ENCODE results near the gene GABRB2.
"Not testable (repeated sequence)": the region's sequence is repeated elsewhere in the genome, so short reads cannot be mapped to it uniquely, and the experiment has no call there.

Gene GABRB2

GRCh38 chr5:161283296-161283695 lies 263.2 kb downstream of the GABRB2 start:
- DNase-seq: no peak
- Mint-ChIP-seq H3K27ac (no peak overlapping the region), H3K27me3 (peaks cover 4% of the 10 kb centered on the region), H3K36me3 (ENCODE audit: low read depth) (no peaks in the 10 kb centered on the region), H3K4me3 (no peak overlapping the region), H3K9me3 (no peaks in the 10 kb centered on the region), H3K4me1 (no peaks in the 10 kb centered on the region)
- no peak for ATAC-seq

GRCh38 chr5:161278739-161279660 lies 267.5 kb downstream of the GABRB2 start:
- Mint-ChIP-seq H3K9me3 (no peaks in the 10 kb centered on the region), H3K27ac (no peak overlapping the region)
- peak; percentile 36 for ATAC-seq

GRCh38 chr5:161277011-161277410 lies 269.5 kb downstream of the GABRB2 start:
- H3K36me3 Mint-ChIP-seq (ENCODE audit: low read depth): no peaks in the 10 kb centered on the region
- H3K27me3 Mint-ChIP-seq: no peaks in the 10 kb centered on the region
- no peak overlapping the region for H3K27ac Mint-ChIP-seq
- H3K4me3 Mint-ChIP-seq: no peak overlapping the region
- H3K4me1 Mint-ChIP-seq: no peaks in the 10 kb centered on the region
- DNase-seq (no peak), ATAC-seq (no peak)
- no peaks in the 10 kb centered on the region for H3K9me3 Mint-ChIP-seq

More at GRCh38 chr5:161278739-161279660, 267.5 kb downstream of the GABRB2 start:
- Mint-ChIP-seq H3K4me1 (no peaks in the 10 kb centered on the region), H3K4me3 (no peak overlapping the region), H3K36me3 (ENCODE audit: low read depth) (no peaks in the 10 kb centered on the region), H3K27me3 (peaks cover 2% of the 10 kb centered on the region)
- no peak for DNase-seq

GRCh38 chr5:161274951-161275350 lies 271.6 kb downstream of the GABRB2 start:
- no peaks in the 10 kb centered on the region for H3K4me1 Mint-ChIP-seq
- H3K27me3 Mint-ChIP-seq: no peaks in the 10 kb centered on the region
- H3K9me3 Mint-ChIP-seq: peaks cover 4% of the 10 kb centered on the region
- ATAC-seq (no peak), DNase-seq (no peak)
- H3K27ac Mint-ChIP-seq: no peak overlapping the region
- H3K4me3 Mint-ChIP-seq: no peak overlapping the region
- H3K36me3 Mint-ChIP-seq (ENCODE audit: low read depth): no peaks in the 10 kb centered on the region

GRCh38 chr5:161273410-161273809 lies 273.1 kb downstream of the GABRB2 start:
- Mint-ChIP-seq H3K36me3 (ENCODE audit: low read depth) (no peaks in the 10 kb centered on the region), H3K27ac (no peak overlapping the region), H3K4me3 (no peak overlapping the region), H3K4me1 (no peaks in the 10 kb centered on the region), H3K9me3 (peaks cover 13% of the 10 kb centered on the region), H3K27me3 (no peaks in the 10 kb centered on the region)
- ATAC-seq: no peak
- no peak for DNase-seq

GRCh38 chr5:161271816-161272215 lies 274.7 kb downstream of the GABRB2 start:
- no peaks in the 10 kb centered on the region for H3K27me3 Mint-ChIP-seq
- DNase-seq (no peak), ATAC-seq (no peak)
- no peak overlapping the region for H3K4me3 Mint-ChIP-seq
- no peak overlapping the region for H3K27ac Mint-ChIP-seq
- no peaks in the 10 kb centered on the region for H3K36me3 Mint-ChIP-seq (ENCODE audit: low read depth)
- peaks cover 14% of the 10 kb centered on the region for H3K9me3 Mint-ChIP-seq
- H3K4me1 Mint-ChIP-seq: no peaks in the 10 kb centered on the region

- Mint-ChIP-seq H3K9me3 (peaks cover 18% of the 10 kb centered on the region), H3K27ac (no peak overlapping the region), H3K27me3 (no peaks in the 10 kb centered on the region), H3K4me1 (no peaks in the 10 kb centered on the region), H3K4me3 (no peak overlapping the region), H3K36me3 (ENCODE audit: low read depth) (no peaks in the 10 kb centered on the region)
- DNase-seq: no peak
- ATAC-seq: no peak
These were observed 277.4 kb downstream of the GABRB2 start for GRCh38 chr5:161269125-161269524.

GRCh38 chr5:161266954-161267353 lies 279.6 kb downstream of the GABRB2 start:
- no peak overlapping the region for H3K4me3 Mint-ChIP-seq

GRCh38 chr5:161265006-161265405 lies 281.5 kb downstream of the GABRB2 start:
- Mint-ChIP-seq H3K4me3 (no peak overlapping the region), H3K27ac (no peak overlapping the region), H3K36me3 (ENCODE audit: low read depth) (no peaks in the 10 kb centered on the region), H3K27me3 (no peaks in the 10 kb centered on the region), H3K9me3 (peaks cover 18% of the 10 kb centered on the region), H3K4me1 (no peaks in the 10 kb centered on the region)
- DNase-seq: no peak
- no peak for ATAC-seq

More at GRCh38 chr5:161266954-161267353, 279.6 kb downstream of the GABRB2 start:
- Mint-ChIP-seq H3K27ac (no peak overlapping the region), H3K36me3 (ENCODE audit: low read depth) (no peaks in the 10 kb centered on the region), H3K27me3 (no peaks in the 10 kb centered on the region), H3K4me1 (no peaks in the 10 kb centered on the region), H3K9me3 (peaks cover 18% of the 10 kb centered on the region)
- no peak for DNase-seq
- no peak for ATAC-seq

- Mint-ChIP-seq H3K36me3 (ENCODE audit: low read depth) (no peaks in the 10 kb centered on the region), H3K4me1 (no peaks in the 10 kb centered on the region), H3K27ac (no peak overlapping the region), H3K4me3 (no peak overlapping the region), H3K27me3 (no peaks in the 10 kb centered on the region), H3K9me3 (peaks cover 8% of the 10 kb centered on the region)
- ATAC-seq (no peak), DNase-seq (no peak)
These were observed 283.3 kb downstream of the GABRB2 start for GRCh38 chr5:161263191-161263590.

- no peak for ATAC-seq
- no peak overlapping the region for H3K27ac Mint-ChIP-seq
These were observed 284.7 kb downstream of the GABRB2 start for GRCh38 chr5:161261668-161262323.

GRCh38 chr5:161258438-161258837 lies 288.1 kb downstream of the GABRB2 start:
- ATAC-seq (no peak), DNase-seq (no peak)
- Mint-ChIP-seq H3K9me3 (peaks cover 4% of the 10 kb centered on the region), H3K36me3 (ENCODE audit: low read depth) (no peaks in the 10 kb centered on the region), H3K27me3 (no peaks in the 10 kb centered on the region), H3K27ac (no peak overlapping the region), H3K4me1 (no peaks in the 10 kb centered on the region), H3K4me3 (no peak overlapping the region)

More at GRCh38 chr5:161261668-161262323, 284.7 kb downstream of the GABRB2 start:
- H3K4me1 Mint-ChIP-seq: no peaks in the 10 kb centered on the region
- H3K4me3 Mint-ChIP-seq: no peak overlapping the region
- DNase-seq: no peak
- peaks cover 8% of the 10 kb centered on the region for H3K9me3 Mint-ChIP-seq
- H3K27me3 Mint-ChIP-seq: no peaks in the 10 kb centered on the region
- no peaks in the 10 kb centered on the region for H3K36me3 Mint-ChIP-seq (ENCODE audit: low read depth)

GRCh38 chr5:161256957-161257356 lies 289.6 kb downstream of the GABRB2 start:
- Mint-ChIP-seq H3K27ac (no peak overlapping the region), H3K4me1 (no peaks in the 10 kb centered on the region), H3K4me3 (no peak overlapping the region), H3K36me3 (ENCODE audit: low read depth) (no peaks in the 10 kb centered on the region), H3K27me3 (no peaks in the 10 kb centered on the region), H3K9me3 (peaks cover 4% of the 10 kb centered on the region)
- no peak for ATAC-seq
- DNase-seq: no peak

GRCh38 chr5:161252955-161253354 lies 293.6 kb downstream of the GABRB2 start:
- DNase-seq; H3K4me3 Mint-ChIP-seq; H3K9me3 Mint-ChIP-seq; H3K36me3 Mint-ChIP-seq (ENCODE audit: low read depth); H3K27me3 Mint-ChIP-seq; H3K4me1 Mint-ChIP-seq; ATAC-seq; H3K27ac Mint-ChIP-seq: not testable (repeated sequence)

- Mint-ChIP-seq H3K9me3 (no peaks in the 10 kb centered on the region), H3K4me1 (no peaks in the 10 kb centered on the region), H3K4me3 (no peak overlapping the region), H3K27me3 (no peaks in the 10 kb centered on the region), H3K36me3 (ENCODE audit: low read depth) (no peaks in the 10 kb centered on the region), H3K27ac (no peak overlapping the region)
- DNase-seq (no peak), ATAC-seq (no peak)
These were observed 299.8 kb downstream of the GABRB2 start for GRCh38 chr5:161246749-161247148.

Data from activated naive CD8-positive, alpha-beta T cell treated with anti-CD3 and anti-CD28 coated beads, Interleukin-2, amount 50 U/mL, for 24 hours (primary cell).